AG04449 (cell line): Measurements from ENCODE around the gene DARS1.
"Not testable (repeated sequence)": the region's sequence is repeated elsewhere in the genome, so short reads cannot be mapped to it uniquely, and the experiment has no call there.

Experiments used
- CTCF ChIA-PET: fragments of 350-600 bp; formaldehyde crosslinking; extraction: SDS; loops from one replicate; lab custom pipeline; 2021; ENCODE audit warnings: antibody characterized with exemption; lab: Yijun Ruan, JAX
- POLR2A ChIA-PET: fragments of 400-600, 350-600 bp; formaldehyde crosslinking; extraction: SDS; loops from one replicate; lab custom pipeline; 2020; ENCODE audit warnings: antibody characterized with exemption, inconsistent platforms; lab: Yijun Ruan, JAX
- DNase-seq: peaks from one replicate; pipeline ENCODE4 v3.0.0-alpha.2; 2010; ENCODE audit warnings: low read depth, low spot score
- H3K4me3 ChIP-seq: 2 replicates; pipeline ENCODE4 v1.5.1; 2011; ENCODE audit warnings: low read depth, mild to moderate bottlenecking, control low read depth, low read length
- TF ChIP-seq, protein P1 (sequence below): IDR thresholded peaks from one replicate; pipeline ENCODE4 v1.5.1; 2011; ENCODE audit warnings: mild to moderate bottlenecking, moderate library complexity, low read length, control low read depth, inconsistent platforms; ENCODE audit not compliant: insufficient read depth; ENCODE audit errors: missing control alignments

DARS1 gene

DNA sequence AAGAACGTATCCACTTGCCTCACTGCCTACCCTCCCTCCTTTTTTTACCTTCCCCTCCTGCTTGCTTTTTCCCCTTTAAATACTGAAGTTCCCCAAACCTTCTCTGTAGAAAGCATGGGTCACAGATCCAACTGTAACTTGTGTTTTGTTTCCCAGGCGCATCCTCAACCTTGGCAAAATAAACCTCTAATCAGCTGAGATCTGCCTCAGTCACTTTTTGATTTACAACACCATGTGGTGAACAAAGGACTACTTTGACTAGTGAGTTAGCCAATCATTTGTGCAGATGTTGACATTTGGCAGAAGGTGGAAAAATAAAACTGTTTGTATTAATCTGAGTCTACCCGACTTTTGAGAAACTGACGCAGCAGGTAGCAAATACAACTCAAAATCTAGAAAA, 85.9 kb downstream of the DARS1 start:
- ChIA-PET POLR2A (no interaction called here), CTCF (interaction anchor here (0.6 kb wide), 1 partner anchor 662 kb away, joined by 3 read pairs; no protein-coding TSS in a partner anchor)
- no peak overlapping the region for H3K4me3 ChIP-seq
- no peak for DNase-seq
- TF ChIP-seq, protein P1, sequence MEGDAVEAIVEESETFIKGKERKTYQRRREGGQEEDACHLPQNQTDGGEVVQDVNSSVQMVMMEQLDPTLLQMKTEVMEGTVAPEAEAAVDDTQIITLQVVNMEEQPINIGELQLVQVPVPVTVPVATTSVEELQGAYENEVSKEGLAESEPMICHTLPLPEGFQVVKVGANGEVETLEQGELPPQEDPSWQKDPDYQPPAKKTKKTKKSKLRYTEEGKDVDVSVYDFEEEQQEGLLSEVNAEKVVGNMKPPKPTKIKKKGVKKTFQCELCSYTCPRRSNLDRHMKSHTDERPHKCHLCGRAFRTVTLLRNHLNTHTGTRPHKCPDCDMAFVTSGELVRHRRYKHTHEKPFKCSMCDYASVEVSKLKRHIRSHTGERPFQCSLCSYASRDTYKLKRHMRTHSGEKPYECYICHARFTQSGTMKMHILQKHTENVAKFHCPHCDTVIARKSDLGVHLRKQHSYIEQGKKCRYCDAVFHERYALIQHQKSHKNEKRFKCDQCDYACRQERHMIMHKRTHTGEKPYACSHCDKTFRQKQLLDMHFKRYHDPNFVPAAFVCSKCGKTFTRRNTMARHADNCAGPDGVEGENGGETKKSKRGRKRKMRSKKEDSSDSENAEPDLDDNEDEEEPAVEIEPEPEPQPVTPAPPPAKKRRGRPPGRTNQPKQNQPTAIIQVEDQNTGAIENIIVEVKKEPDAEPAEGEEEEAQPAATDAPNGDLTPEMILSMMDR, result no peak

DNA sequence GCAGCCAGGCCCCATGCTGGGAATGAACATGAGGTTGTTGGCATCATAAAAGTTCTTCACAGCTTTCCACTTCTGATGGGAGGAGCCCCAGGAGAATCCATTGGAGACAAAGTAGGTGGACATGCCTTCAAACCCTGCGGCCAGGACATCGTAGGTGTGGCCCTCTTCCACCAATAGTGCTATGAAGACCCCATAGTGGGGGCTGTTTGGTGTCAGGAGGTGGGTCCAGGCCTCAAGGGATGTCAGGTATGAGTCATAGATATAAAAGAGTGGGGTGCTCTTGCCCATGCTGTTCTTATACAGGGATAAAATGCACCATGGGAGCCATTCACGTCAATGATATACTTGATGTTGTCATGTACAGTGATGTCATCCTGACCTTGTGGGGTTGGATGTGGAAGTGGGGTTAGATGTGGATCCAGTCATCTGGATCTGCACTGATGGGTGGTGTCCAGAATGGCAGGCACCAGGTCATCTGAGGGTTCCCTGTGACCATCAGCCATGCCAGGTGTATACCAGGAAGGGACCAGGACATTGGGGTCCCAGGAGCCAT, 87.1 kb downstream of the DARS1 start:
- ChIA-PET CTCF (no interaction called here), POLR2A (no interaction called here)
- TF ChIP-seq, protein P1, result no peak
- H3K4me3 ChIP-seq, result no peak overlapping the region
- no peak for DNase-seq

DNA sequence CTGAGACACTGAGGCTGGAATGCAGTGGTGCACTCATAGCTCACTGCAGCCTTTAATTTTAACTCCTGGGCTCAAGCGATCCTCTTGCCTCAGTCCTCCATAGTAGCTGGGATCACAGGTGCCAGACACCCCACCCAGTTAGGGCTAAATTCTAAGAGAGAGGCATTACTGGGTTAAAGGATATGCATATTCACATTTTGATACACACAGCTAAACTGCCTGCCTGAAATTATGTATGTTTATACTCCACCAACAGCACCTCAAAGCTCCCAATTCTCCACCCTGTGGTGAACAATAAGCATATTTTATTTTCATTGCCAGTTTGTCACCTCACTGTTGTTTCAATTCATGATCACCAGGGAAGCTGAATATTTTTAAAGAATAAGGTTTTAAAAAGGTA, 90.5 kb downstream of the DARS1 start:
- TF ChIP-seq, protein P1, result no peak
- POLR2A ChIA-PET, result no interaction called here
- CTCF ChIA-PET, result interaction anchor here (1.2 to 1.5 kb wide), 2 partner anchors 9 to 19 kb away, joined by 3 to 7 read pairs; no protein-coding TSS in a partner anchor
- H3K4me3 ChIP-seq, result no peak overlapping the region
- no peak for DNase-seq

DNA sequence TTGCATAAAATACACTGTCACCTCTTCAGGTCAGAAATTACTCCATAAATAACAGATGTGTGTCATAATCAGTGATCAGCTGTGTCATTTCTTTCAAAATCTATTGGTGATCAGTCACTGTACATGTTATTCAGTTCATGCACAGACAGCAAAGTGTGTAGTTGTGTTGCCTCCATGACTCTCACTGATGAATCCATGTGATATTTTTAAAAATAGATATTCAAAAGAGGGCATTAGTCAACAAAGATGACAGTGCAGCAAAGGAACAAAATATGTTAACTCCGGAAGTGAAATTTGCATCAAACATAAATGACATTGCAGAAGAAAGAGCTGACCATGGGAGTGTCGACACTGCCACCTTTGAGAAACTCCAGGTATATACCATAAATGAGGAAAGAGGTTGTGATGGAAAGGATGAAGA, 92.0 kb downstream of the DARS1 start:
- ChIA-PET POLR2A (no interaction called here), CTCF (interaction anchor here (1.5 kb wide), 1 partner anchor 20 kb away, joined by 4 read pairs; no protein-coding TSS in a partner anchor)
- no peak overlapping the region for H3K4me3 ChIP-seq
- TF ChIP-seq, protein P1, result no peak
- DNase-seq, result no peak

DNA sequence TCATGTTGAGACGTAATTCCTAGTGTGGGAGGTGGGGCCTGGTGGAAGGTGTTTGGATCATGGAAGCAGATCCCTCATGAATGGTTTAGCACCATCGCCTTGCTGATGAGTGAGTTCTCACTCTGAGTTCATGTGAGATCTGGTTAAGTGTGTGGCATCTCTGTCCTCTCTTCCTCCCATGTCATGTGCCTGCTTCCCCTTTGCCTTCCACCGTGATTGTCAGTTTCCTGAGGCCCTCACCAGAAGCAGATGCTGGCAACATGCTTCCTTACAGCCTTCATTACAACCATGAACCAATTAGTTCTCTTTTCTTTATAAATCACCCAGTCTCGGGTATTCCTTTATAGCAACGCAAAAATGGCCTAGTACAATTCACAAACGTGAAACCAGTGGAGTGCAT, 94.6 kb downstream of the DARS1 start:
- CTCF ChIA-PET, result no interaction called here
- no peak for DNase-seq
- H3K4me3 ChIP-seq, result no peak overlapping the region
- TF ChIP-seq, protein P1, result no peak
- POLR2A ChIA-PET, result no interaction called here

DNA sequence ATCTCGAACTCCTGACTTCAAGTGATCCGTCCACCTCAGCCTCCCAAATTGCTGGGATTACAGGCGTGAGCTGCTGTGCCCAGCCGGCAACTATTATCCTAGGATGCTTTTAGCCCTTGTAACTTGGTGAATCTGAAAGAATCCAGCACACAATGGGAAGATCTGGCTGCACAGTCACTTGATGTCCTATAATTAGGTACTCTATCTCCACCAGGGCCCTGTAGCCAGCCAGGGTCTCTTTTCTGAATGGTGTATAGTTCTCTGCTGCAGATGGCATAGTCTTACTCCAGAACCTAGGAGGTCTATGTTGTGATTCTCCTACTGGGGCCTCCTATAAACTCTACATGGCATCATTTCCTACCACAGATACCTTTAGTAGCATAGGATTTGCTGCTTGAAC, 95.3 kb downstream of the DARS1 start:
- POLR2A ChIA-PET, result no interaction called here
- H3K4me3 ChIP-seq, result no peak overlapping the region
- CTCF ChIA-PET, result interaction anchor here (0.9 kb wide), 1 partner anchor 14 kb away, joined by 3 read pairs; no protein-coding TSS in a partner anchor
- no peak for DNase-seq
- TF ChIP-seq, protein P1, result no peak

DNA sequence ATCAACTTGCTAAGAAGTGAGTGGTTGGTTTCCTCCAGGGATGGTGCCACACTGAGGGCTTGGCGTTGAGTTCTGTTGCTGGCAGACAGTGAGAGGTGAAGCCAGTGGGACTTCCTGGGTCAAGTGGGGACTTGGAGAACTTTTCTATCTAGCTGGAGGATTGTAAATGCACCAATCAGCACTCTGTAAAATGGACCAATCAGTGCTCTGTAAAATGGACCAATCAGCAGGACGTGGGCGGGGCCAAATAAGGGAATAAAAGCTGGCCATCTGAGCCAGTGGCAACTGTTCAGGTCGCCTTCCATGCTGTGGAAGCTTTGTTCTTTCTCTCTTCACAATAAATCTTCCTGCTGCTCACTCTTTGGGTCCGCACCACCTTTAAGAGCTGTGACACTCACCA, 96.8 kb downstream of the DARS1 start:
- CTCF ChIA-PET, H3K4me3 ChIP-seq, POLR2A ChIA-PET, DNase-seq: not testable (repeated sequence)
